OCI-LY3 (cell line): ENCODE results near the gene LAMC1.

Experiments used
- CTCF ChIP-seq: fragments of 200-600, 300-600 bp; sonication (generic); IDR thresholded peaks from 2 replicates; pipeline ENCODE4 v1.5.1; 2014; ENCODE audit warnings: antibody characterized with exemption, low read length, low read depth
- EZH2phosphoT487 ChIP-seq: fragments of 200-600 bp; shearing (Covaris generic); IDR thresholded peaks from 2 replicates; pipeline ENCODE4 v1.6.1; 2018; ENCODE audit warnings: antibody characterized with exemption, mixed run types, low read depth

DNA sequence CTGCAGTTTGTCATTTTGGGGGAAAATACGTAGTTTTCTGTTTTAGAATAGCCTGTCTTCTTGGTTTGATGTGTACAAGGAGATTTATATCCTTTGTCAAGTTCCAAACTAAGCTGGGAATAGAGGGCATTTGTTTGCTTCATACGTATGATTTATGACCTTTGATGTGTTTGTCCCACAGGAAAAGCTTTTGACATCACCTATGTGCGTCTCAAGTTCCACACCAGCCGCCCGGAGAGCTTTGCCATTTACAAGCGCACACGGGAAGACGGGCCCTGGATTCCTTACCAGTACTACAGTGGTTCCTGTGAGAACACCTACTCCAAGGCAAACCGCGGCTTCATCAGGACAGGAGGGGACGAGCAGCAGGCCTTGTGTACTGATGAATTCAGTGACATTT, 79.9 kb downstream of the LAMC1 start:
- TF ChIP-seq CTCF (no peak), EZH2phosphoT487 (no peak)
